NCI-H128 (cell line): ENCODE results near the gene UGT1A9.
A peak's percentile ranks its signal among the peaks of the same experiment; 100 is the strongest.
"Not testable (repeated sequence)": the region's sequence is repeated elsewhere in the genome, so short reads cannot be mapped to it uniquely, and the experiment has no call there.

ENCODE experiments used
- DNase-seq: peaks from one replicate; lab custom pipeline; 2025; ENCODE audit not compliant: unreplicated experiment; lab: John Stamatoyannopoulos, UW

UGT1A9 gene

GRCh38 chr2:233711312-233712008 is 39.8 kb downstream of the UGT1A9 start:
- DNase-seq = peak; percentile 3

- no peak for DNase-seq
Observed at GRCh38 chr2:233712611-233713261, 41.0 kb downstream of the UGT1A9 start, which contains the start of gene UGT1A5. UGT1A5 (plus strand) TSS chr2:233712907; CDS start chr2:233712992, 85 bp downstream.

GRCh38 chr2:233713262-233713615 is 41.5 kb downstream of the UGT1A9 start:
- DNase-seq = no peak

- DNase-seq = no peak
Observed at GRCh38 chr2:233714121-233714520, 42.4 kb downstream of the UGT1A9 start.

GRCh38 chr2:233718552-233718951 is 46.9 kb downstream of the UGT1A9 start, which contains the start of gene UGT1A4:
UGT1A4 (plus strand) TSS chr2:233718736; CDS start chr2:233718821, 85 bp downstream.
- no peak for DNase-seq

- no peak for DNase-seq
Observed at GRCh38 chr2:233728723-233729301, 57.1 kb downstream of the UGT1A9 start, which contains the start of gene UGT1A3. UGT1A3 (plus strand) TSS chr2:233729042; CDS start chr2:233729127, 85 bp downstream.

GRCh38 chr2:233736868-233737653 is 65.4 kb downstream of the UGT1A9 start:
- not testable (repeated sequence) for DNase-seq

GRCh38 chr2:233740870-233741269 is 69.2 kb downstream of the UGT1A9 start:
- DNase-seq = no peak

GRCh38 chr2:233743464-233744259 is 72.0 kb downstream of the UGT1A9 start:
- DNase-seq = no peak

- no peak for DNase-seq
Observed at GRCh38 chr2:233745073-233745755, 73.5 kb downstream of the UGT1A9 start.

GRCh38 chr2:233745838-233746237 is 74.1 kb downstream of the UGT1A9 start:
- not testable (repeated sequence) for DNase-seq

- DNase-seq = no peak
Observed at GRCh38 chr2:233746475-233747282, 75.0 kb downstream of the UGT1A9 start.

- DNase-seq = no peak
Observed at GRCh38 chr2:233747283-233747544, 75.5 kb downstream of the UGT1A9 start.

GRCh38 chr2:233750689-233751088 is 79.0 kb downstream of the UGT1A9 start:
- not testable (repeated sequence) for DNase-seq

GRCh38 chr2:233751212-233752009 is 79.7 kb downstream of the UGT1A9 start:
- not testable (repeated sequence) for DNase-seq

GRCh38 chr2:233754872-233755611 is 83.3 kb downstream of the UGT1A9 start:
- no peak for DNase-seq

GRCh38 chr2:233756429-233757081 is 84.9 kb downstream of the UGT1A9 start:
- DNase-seq = no peak
